NCI-H2171 (cell line): ENCODE data around the gene ATP9B.

Experiments
- DNase-seq: peaks from one replicate; lab custom pipeline; 2025; lab: John Stamatoyannopoulos, UW

Gene ATP9B

GRCh38 chr18:79200546-79201268 is 131.5 kb downstream of the ATP9B start:
- DNase-seq = no peak

GRCh38 chr18:79203017-79203605 is 133.9 kb downstream of the ATP9B start:
- DNase-seq = no peak

GRCh38 chr18:79204889-79205807 is 136.0 kb downstream of the ATP9B start:
- DNase-seq = no peak

GRCh38 chr18:79206444-79206843 is 137.2 kb downstream of the ATP9B start:
- no peak for DNase-seq

GRCh38 chr18:79208906-79209305 is 139.7 kb downstream of the ATP9B start:
- DNase-seq = no peak

- DNase-seq = no peak
Measured at GRCh38 chr18:79210002-79210910, 141.1 kb downstream of the ATP9B start.

- DNase-seq = no peak
Measured at GRCh38 chr18:79211844-79212243, 142.7 kb downstream of the ATP9B start.

- no peak for DNase-seq
Measured at GRCh38 chr18:79214056-79214455, 144.9 kb downstream of the ATP9B start.

GRCh38 chr18:79216176-79216575 is 147.0 kb downstream of the ATP9B start:
- no peak for DNase-seq

- no peak for DNase-seq
Measured at GRCh38 chr18:79217979-79218604, 148.9 kb downstream of the ATP9B start.

- no peak for DNase-seq
Measured at GRCh38 chr18:79218605-79219190, 149.5 kb downstream of the ATP9B start.

- DNase-seq = no peak
Measured at GRCh38 chr18:79221136-79221535, 151.9 kb downstream of the ATP9B start.

- DNase-seq = no peak
Measured at GRCh38 chr18:79222790-79223189, 153.6 kb downstream of the ATP9B start.

GRCh38 chr18:79223431-79223830 is 154.2 kb downstream of the ATP9B start:
- no peak for DNase-seq

GRCh38 chr18:79224381-79224780 is 155.2 kb downstream of the ATP9B start:
- DNase-seq = no peak

- DNase-seq = no peak
Measured at GRCh38 chr18:79227621-79228020, 158.4 kb downstream of the ATP9B start.

GRCh38 chr18:79229431-79229830 is 160.2 kb downstream of the ATP9B start:
- no peak for DNase-seq

GRCh38 chr18:79234438-79234837 is 165.2 kb downstream of the ATP9B start:
- DNase-seq = no peak

- no peak for DNase-seq
Measured at GRCh38 chr18:79239631-79240030, 170.4 kb downstream of the ATP9B start.

GRCh38 chr18:79241755-79242154 is 172.6 kb downstream of the ATP9B start:
- DNase-seq = no peak

GRCh38 chr18:79242246-79242645 is 173.1 kb downstream of the ATP9B start:
- DNase-seq = no peak
